ENCODE measurements around the gene PIP5K1B. TPM values are rescaled to one million over a fixed set of nuclear protein-coding genes. Genes with fewer than 3 reads are reported as not detected.

The PIP5K1B gene
- total RNA-seq, 1 experiment from 2014 or later = 2.5 TPM

GRCh38 chr9:68953771-68954170, 248.7 kb downstream of the PIP5K1B start:
- Histone ChIP-seq H2AFZ (ENCODE audit: low read length) (no peak overlapping the region), H2BK5ac (ENCODE audit: insufficient read length, low read length) (no peak overlapping the region), H2BK20ac (ENCODE audit: low read depth, low read length, poor library complexity, severe bottlenecking) (no peak overlapping the region), H3K56ac (ENCODE audit: insufficient read length, low read depth, low read length) (no peak overlapping the region), H3K4ac (ENCODE audit: low read depth, low read length) (no peak overlapping the region), H3K9me3 (ENCODE audit: control insufficient read depth, low read depth, low read length) (no peaks in the 10 kb centered on the region), H3K4me1 (ENCODE audit: insufficient read depth, low read length) (peaks cover 10% of the 10 kb centered on the region), H4K5ac (ENCODE audit: insufficient read length, low read depth, low read length) (no peak overlapping the region), H4K8ac (replicated peaks; ENCODE audit: insufficient read length, low read depth, low read length) (no peak overlapping the region), H2BK12ac (ENCODE audit: insufficient read length, low read depth, low read length) (no peak overlapping the region), H3K18ac (ENCODE audit: insufficient read length, low read depth, low read length) (no peak overlapping the region), H3K9ac (ENCODE audit: extremely low read depth, insufficient read length, low read length) (no peak overlapping the region), H2BK15ac (ENCODE audit: low read depth, low read length) (no peak overlapping the region), H3K14ac (ENCODE audit: insufficient read depth, low read length) (no peak overlapping the region), H3K79me1 (ENCODE audit: insufficient read depth, low read depth, low read length, poor library complexity, severe bottlenecking) (no peaks in the 10 kb centered on the region), H2AK5ac (ENCODE audit: insufficient read length, low read length) (no peak overlapping the region), H3K4me2 (ENCODE audit: insufficient read depth, insufficient read length, low read length) (no peak overlapping the region), H4K91ac (ENCODE audit: insufficient read length, low read depth, low read length) (no peak overlapping the region), H3K27ac (ENCODE audit: insufficient read length, low read depth, low read length) (no peak overlapping the region), H3K79me2 (ENCODE audit: insufficient read depth, low read length) (no peaks in the 10 kb centered on the region), H4K20me1 (ENCODE audit: control insufficient read depth, insufficient read depth, insufficient read length) (no peaks in the 10 kb centered on the region), H3K23ac (ENCODE audit: insufficient read length, low read depth, low read length) (no peak overlapping the region), H3K23me2 (ENCODE audit: insufficient read length, low read depth, low read length, poor library complexity, severe bottlenecking) (no peaks in the 10 kb centered on the region), H3T11ph (ENCODE audit: low read length) (no peak overlapping the region), H3K27me3 (ENCODE audit: insufficient read depth, low read length) (no peaks in the 10 kb centered on the region), H2BK120ac (ENCODE audit: low read depth, low read length, poor library complexity, severe bottlenecking) (no peak overlapping the region)
- H3K36me3 Mint-ChIP-seq (ENCODE audit: insufficient read depth in 1 of 3, low read depth in 3 of 3) = peaks cover 0 to 4% (median 4%) of the 10 kb centered on the region in 3 experiments; a peak in 3 of 7 replicates
- H3K27ac Mint-ChIP-seq = no peak overlapping the region
- WGBS (ENCODE audit: extremely low coverage, insufficient read length, low lambda C conversion rate) = no CpG with 5 or more reads among the region's 1 CpG
- H3K27me3 Mint-ChIP-seq (ENCODE audit: low read depth) = no peaks in the 10 kb centered on the region
- TF ChIP-seq CTCF (conservative IDR thresholded peaks at IDR 0.05) = no peak
- H3K9me3 Mint-ChIP-seq = peaks cover 0 to 3% of the 10 kb centered on the region in 2 experiments; a peak in 1 of 5 replicates
- DNase-seq = no peak
- no peak overlapping the region for H3K4me3 Mint-ChIP-seq
- peaks cover 35 to 43% of the 10 kb centered on the region in 2 experiments for H3K4me1 Mint-ChIP-seq
